ENCODE measurements around the gene KIF3A.

Gene KIF3A

GRCh38 chr5:132655821-132656773 is 81.2 kb downstream of the KIF3A start:
- no peaks in the 10 kb centered on the region for H3K36me3 ChIP-seq (ENCODE audit: control insufficient read depth in 2 of 2, insufficient read depth in 1 of 2, low read length in 2 of 2)
- POLR2A ChIA-PET = no interaction called here
- no peaks in the 10 kb centered on the region for H3K9me3 ChIP-seq (ENCODE audit: control insufficient read depth, insufficient read depth, low read depth, low read length)
- TF ChIP-seq ZNF423 (tag by site-specific recombination; IDR thresholded peaks at IDR 0.05) (no peak), ZNF629 (tag by site-specific recombination; IDR thresholded peaks at IDR 0.05) (no peak), ZNF510 (tag by site-specific recombination; IDR thresholded peaks at IDR 0.05; ENCODE audit: insufficient replicate concordance) (no peak), ZNF433 (tag by site-specific recombination; IDR thresholded peaks at IDR 0.05; ENCODE audit: low read depth) (no peak), ZFP3 (tag by site-specific recombination; IDR thresholded peaks at IDR 0.05; ENCODE audit: low read depth) (no peak), ZNF701 (tag by site-specific recombination; IDR thresholded peaks at IDR 0.05) (no peak)
- H3K4me3 ChIP-seq (ENCODE audit: low read depth, low read length) = no peak overlapping the region
- no peak overlapping the region for H3K27ac ChIP-seq (ENCODE audit: extremely low read depth, low read depth, low read length)
- CTCF ChIA-PET = no interaction called here
- no peaks in the 10 kb centered on the region for H3K4me1 ChIP-seq (ENCODE audit: control insufficient read depth, insufficient read depth, low read length)

- ChIA-PET POLR2A (no interaction called here), CTCF (interaction anchor here (0.7 kb wide), 1 partner anchor 23 kb away, joined by 3 read pairs; no protein-coding TSS in a partner anchor)
- H3K4me1 ChIP-seq (ENCODE audit: control insufficient read depth, insufficient read depth, low read length) = no peaks in the 10 kb centered on the region
- H3K27ac ChIP-seq (ENCODE audit: extremely low read depth, low read depth, low read length) = no peak overlapping the region
- H3K4me3 ChIP-seq (ENCODE audit: low read depth, low read length) = no peak overlapping the region
- no peaks in the 10 kb centered on the region for H3K9me3 ChIP-seq (ENCODE audit: control insufficient read depth, insufficient read depth, low read depth, low read length)
- TF ChIP-seq ZNF561 (tag by site-specific recombination; IDR thresholded peaks at IDR 0.05; ENCODE audit: borderline replicate concordance) (no peak), ZNF239 (tag by site-specific recombination; IDR thresholded peaks at IDR 0.05) (no peak), PRDM1 (tag by site-specific recombination; IDR thresholded peaks at IDR 0.05) (peak; percentile 52; the same call in 1 of the 2 replicates), ZNF76 (tag by site-specific recombination; IDR thresholded peaks at IDR 0.05; ENCODE audit: borderline replicate concordance, low read depth) (no peak)
- no peaks in the 10 kb centered on the region for H3K36me3 ChIP-seq (ENCODE audit: control insufficient read depth in 2 of 2, insufficient read depth in 1 of 2, low read length in 2 of 2)
Observed at GRCh38 chr5:132653716-132654115, 83.6 kb downstream of the KIF3A start.

GRCh38 chr5:132651838-132652469 is 85.4 kb downstream of the KIF3A start:
- Histone ChIP-seq H3K27ac (ENCODE audit: extremely low read depth, low read depth, low read length) (no peak overlapping the region), H3K4me3 (ENCODE audit: low read depth, low read length) (no peak overlapping the region), H3K9me3 (ENCODE audit: control insufficient read depth, insufficient read depth, low read depth, low read length) (no peaks in the 10 kb centered on the region), H3K4me1 (ENCODE audit: control insufficient read depth, insufficient read depth, low read length) (no peaks in the 10 kb centered on the region), H3K36me3 (ENCODE audit: control insufficient read depth in 2 of 2, insufficient read depth in 1 of 2, low read length in 2 of 2) (no peaks in the 10 kb centered on the region)
- ChIA-PET POLR2A (no interaction called here), CTCF (interaction anchor here (0.7 kb wide), 1 partner anchor 158 kb away, joined by 4 read pairs; no protein-coding TSS in a partner anchor)
- TF ChIP-seq INSM2 (tag by site-specific recombination; IDR thresholded peaks at IDR 0.05) = no peak
- no peak for TF ChIP-seq ZNF114 (tag by site-specific recombination; IDR thresholded peaks at IDR 0.05)
- TF ChIP-seq ZNF423 (tag by site-specific recombination; IDR thresholded peaks at IDR 0.05) = no peak
- TF ChIP-seq ZNF18 (tag by site-specific recombination; IDR thresholded peaks at IDR 0.05) = no peak
- 0 out of 2 replicates have a peak, but pooled peaks have one; percentile 27 for TF ChIP-seq ZNF664 (tag by site-specific recombination; IDR thresholded peaks at IDR 0.05)
- no peak for TF ChIP-seq ZNF560 (tag by site-specific recombination; IDR thresholded peaks at IDR 0.05; ENCODE audit: borderline replicate concordance)
- TF ChIP-seq ZNF354C (tag by site-specific recombination; IDR thresholded peaks at IDR 0.05; ENCODE audit: borderline replicate concordance, low read depth) = no peak
- no peak for TF ChIP-seq ZNF157 (tag by site-specific recombination; IDR thresholded peaks at IDR 0.05)

All from HEK293 (cell line).